AG04449 (cell line): ENCODE data around the gene GNB5.

Experiments used
- CTCF ChIA-PET: fragments of 350-600 bp; formaldehyde crosslinking; extraction: SDS; loops from one replicate; lab custom pipeline; 2021; ENCODE audit warnings: antibody characterized with exemption; lab: Yijun Ruan, JAX
- POLR2A ChIA-PET: fragments of 400-600, 350-600 bp; formaldehyde crosslinking; extraction: SDS; loops from one replicate; lab custom pipeline; 2020; ENCODE audit warnings: antibody characterized with exemption, inconsistent platforms; lab: Yijun Ruan, JAX
- DNase-seq: peaks from one replicate; pipeline ENCODE4 v3.0.0-alpha.2; 2010; ENCODE audit warnings: low read depth, low spot score
- H3K4me3 ChIP-seq: 2 replicates; pipeline ENCODE4 v1.5.1; 2011; ENCODE audit warnings: low read depth, mild to moderate bottlenecking, control low read depth, low read length
- CTCF ChIP-seq: IDR thresholded peaks from one replicate; pipeline ENCODE4 v1.5.1; 2011; ENCODE audit warnings: mild to moderate bottlenecking, moderate library complexity, low read length, control low read depth, inconsistent platforms; ENCODE audit not compliant: insufficient read depth; ENCODE audit errors: missing control alignments

The GNB5 gene

GRCh38 chr15:52148403-52148802, 42.8 kb downstream of the GNB5 start:
- DNase-seq = no peak
- POLR2A ChIA-PET = no interaction called here
- H3K4me3 ChIP-seq = no peak overlapping the region
- CTCF ChIA-PET = interaction anchor here (1.2 to 2.2 kb wide), 2 partner anchors 8 to 35 kb away, joined by 3 to 7 read pairs; no protein-coding TSS in a partner anchor
- no peak for TF ChIP-seq CTCF

GRCh38 chr15:52146776-52147175, 44.4 kb downstream of the GNB5 start:
- CTCF ChIA-PET = interaction anchor here (0.6 to 1.0 kb wide), 2 partner anchors 68 to 177 kb away, joined by 3 to 4 read pairs; no protein-coding TSS in a partner anchor
- POLR2A ChIA-PET = no interaction called here
- no peak overlapping the region for H3K4me3 ChIP-seq
- DNase-seq = no peak
- no peak for TF ChIP-seq CTCF

GRCh38 chr15:52146261-52146660, 44.9 kb downstream of the GNB5 start:
- ChIA-PET POLR2A (no interaction called here), CTCF (interaction anchor here (0.6 to 1.0 kb wide), 2 partner anchors 67 to 177 kb away, joined by 3 to 4 read pairs; no protein-coding TSS in a partner anchor)
- H3K4me3 ChIP-seq = no peak overlapping the region
- no peak for TF ChIP-seq CTCF
- DNase-seq = no peak

- H3K4me3 ChIP-seq = no peak overlapping the region
- ChIA-PET CTCF (interaction anchor here (0.8 to 2.2 kb wide), 3 partner anchors 9 to 83 kb away, joined by 3 to 7 read pairs (median 3); no protein-coding TSS in a partner anchor), POLR2A (interaction anchor here (1.3 kb wide), 1 partner anchor 164 kb away, joined by 5 read pairs; no protein-coding TSS in a partner anchor)
- no peak for TF ChIP-seq CTCF
- no peak for DNase-seq
Observed at GRCh38 chr15:52144656-52145178, 46.5 kb downstream of the GNB5 start.

- CTCF ChIA-PET = interaction anchor here (0.9 to 2.2 kb wide), 9 partner anchors 10 to 173 kb away, joined by 3 to 7 read pairs (median 5); partner anchors contain the start of gene LEO1
- POLR2A ChIA-PET = interaction anchor here (1.0 to 1.3 kb wide), 3 partner anchors 35 to 163 kb away, joined by 3 to 5 read pairs (median 3); no protein-coding TSS in a partner anchor
Observed at GRCh38 chr15:52143873-52144272, 47.3 kb downstream of the GNB5 start.

More at GRCh38 chr15:52143873-52144272, 47.3 kb downstream of the GNB5 start:
- no peak overlapping the region for H3K4me3 ChIP-seq
- TF ChIP-seq CTCF = no peak
- peak; percentile 79 for DNase-seq
